Stomach smooth muscle (tissue), 2 donors: ENCODE results near the gene MYL12B.
"Not testable (repeated sequence)": the region's sequence is repeated elsewhere in the genome, so short reads cannot be mapped to it uniquely, and the experiment has no call there.

Experiments used
- H3K27ac ChIP-seq: one replicate; pipeline ENCODE4 v1.7.0; 2013; ENCODE audit warnings: mild to moderate bottlenecking, low read length, inconsistent platforms
- H3K27me3 ChIP-seq, 2 donors: one replicate each; pipeline ENCODE4 v1.7.0; 2013; ENCODE audit warnings: low read length in 2 of 2; ENCODE audit not compliant: insufficient read depth in 2 of 2, control insufficient read depth in 1 of 2
- H3K36me3 ChIP-seq, 2 donors: one replicate each; pipeline ENCODE4 v1.7.0; 2013; ENCODE audit warnings: low read length in 2 of 2; ENCODE audit not compliant: control insufficient read depth in 2 of 2, insufficient read depth in 2 of 2
- H3K4me1 ChIP-seq: one replicate; pipeline ENCODE4 v1.7.0; 2013; ENCODE audit warnings: low read length; ENCODE audit not compliant: control insufficient read depth, insufficient read depth
- H3K4me3 ChIP-seq, 2 donors: one replicate each; pipeline ENCODE4 v1.7.0; 2013; ENCODE audit warnings: low read length in 2 of 2
- H3K9ac ChIP-seq, 2 donors: one replicate each; pipeline ENCODE4 v1.7.0; 2013; ENCODE audit warnings: low read length in 2 of 2, mild to moderate bottlenecking in 1 of 2
- H3K9me3 ChIP-seq, 2 donors: one replicate each; pipeline ENCODE4 v1.7.0; 2013; ENCODE audit warnings: low read length in 2 of 2; ENCODE audit not compliant: control insufficient read depth in 2 of 2
- donor health status: healthy.
- donor health status: Pancreatic carcinoma.

The MYL12B gene

GRCh38 chr18:3263132-3263700 lies 1.3 kb downstream of the MYL12B start:
- Histone ChIP-seq H3K27me3 (no peaks in the 10 kb centered on the region), H3K36me3 (peaks cover 0 to 5% of the 10 kb centered on the region in 2 donors), H3K4me3 (peak overlapping the region; percentile 90 to 95), H3K9me3 (no peaks in the 10 kb centered on the region), H3K9ac (peak overlapping the region; percentile 93 to 96), H3K4me1 (peaks cover 17% of the 10 kb centered on the region), H3K27ac (no peak overlapping the region)

- no peaks in the 10 kb centered on the region for H3K27me3 ChIP-seq
- no peaks in the 10 kb centered on the region for H3K36me3 ChIP-seq
- H3K9ac ChIP-seq, result no peak overlapping the region
- peaks cover 17% of the 10 kb centered on the region for H3K4me1 ChIP-seq
- H3K9me3 ChIP-seq, result no peaks in the 10 kb centered on the region
- H3K4me3 ChIP-seq, result peak overlapping the region in 1 of 2 donors; percentile 90
- no peak overlapping the region for H3K27ac ChIP-seq
Measured at GRCh38 chr18:3264362-3264761, 2.4 kb downstream of the MYL12B start.

DNA sequence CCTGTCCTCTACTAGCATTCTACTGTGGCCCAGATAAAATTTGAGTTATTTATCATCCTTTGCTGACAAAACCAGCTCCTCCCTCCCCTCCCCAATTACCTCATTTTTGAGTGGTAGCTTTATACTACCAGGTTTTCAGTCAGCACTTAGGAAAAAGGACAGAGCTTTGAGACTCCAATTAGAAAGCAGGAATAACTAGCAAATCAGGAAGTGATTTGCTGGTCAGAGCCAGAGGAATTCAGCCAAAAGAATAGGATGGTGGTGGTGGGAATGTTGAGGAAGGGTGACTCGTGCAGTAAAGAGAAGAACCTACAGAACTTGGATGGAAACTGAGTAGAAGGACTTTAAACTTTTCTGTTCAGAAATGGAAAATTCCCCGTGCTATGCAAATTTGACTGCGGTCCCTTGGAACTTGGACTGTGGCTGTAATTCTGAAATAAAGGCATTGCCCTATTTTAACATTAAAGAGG lies 3.7 kb downstream of the MYL12B start:
- Histone ChIP-seq H3K27ac (no peak overlapping the region), H3K9me3 (no peaks in the 10 kb centered on the region), H3K36me3 (no peaks in the 10 kb centered on the region), H3K9ac (no peak overlapping the region), H3K27me3 (no peaks in the 10 kb centered on the region), H3K4me1 (peaks cover 17% of the 10 kb centered on the region), H3K4me3 (no peak overlapping the region)

GRCh38 chr18:3266062-3266608 lies 4.2 kb downstream of the MYL12B start:
- H3K4me1 ChIP-seq, result peaks cover 17% of the 10 kb centered on the region
- H3K9ac ChIP-seq, result no peak overlapping the region
- peak overlapping the region in 1 of 2 donors; percentile 23 for H3K4me3 ChIP-seq
- H3K9me3 ChIP-seq, result no peaks in the 10 kb centered on the region
- H3K36me3 ChIP-seq, result no peaks in the 10 kb centered on the region
- H3K27me3 ChIP-seq, result no peaks in the 10 kb centered on the region
- H3K27ac ChIP-seq, result no peak overlapping the region

- no peak overlapping the region for H3K9ac ChIP-seq
- no peak overlapping the region for H3K27ac ChIP-seq
- H3K9me3 ChIP-seq, result no peaks in the 10 kb centered on the region
- H3K4me3 ChIP-seq, result no peak overlapping the region
- H3K27me3 ChIP-seq, result no peaks in the 10 kb centered on the region
- H3K36me3 ChIP-seq, result peaks cover 0 to 6% of the 10 kb centered on the region in 2 donors
- peaks cover 17% of the 10 kb centered on the region for H3K4me1 ChIP-seq
Measured at GRCh38 chr18:3268306-3268705, 6.4 kb downstream of the MYL12B start.

DNA sequence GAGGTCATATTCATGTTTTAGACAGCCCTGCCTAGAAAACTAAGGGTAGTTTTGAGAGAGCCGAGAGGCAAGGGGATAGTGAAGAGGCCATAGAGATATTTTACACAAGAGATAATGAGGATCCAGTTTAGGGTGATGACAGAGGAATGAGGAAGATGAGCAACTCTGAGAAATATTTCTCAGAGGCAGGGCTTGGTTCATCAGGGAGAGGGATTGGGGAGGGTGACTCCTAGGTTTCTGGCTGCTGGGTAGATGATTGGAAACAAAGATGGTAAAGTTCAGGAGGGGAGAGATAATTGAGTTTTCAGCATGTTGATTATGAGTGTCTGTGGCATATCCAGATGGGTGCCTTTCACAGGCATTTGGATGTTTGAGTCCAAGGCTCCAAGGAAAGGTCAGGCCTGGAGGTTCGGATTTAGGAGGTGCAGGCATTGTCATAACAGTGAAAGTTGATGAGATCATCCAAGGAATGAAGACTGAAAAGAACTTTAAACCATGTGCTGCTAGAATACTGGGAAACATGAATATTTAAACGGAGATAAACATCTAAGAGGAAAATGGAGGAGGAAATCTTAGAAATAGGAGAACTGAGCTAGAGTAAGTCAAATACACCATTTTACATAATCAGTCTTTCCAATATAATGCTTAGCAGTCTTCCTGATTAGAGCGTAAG lies 7.4 kb downstream of the MYL12B start:
- H3K4me3 ChIP-seq, result no peak overlapping the region
- no peaks in the 10 kb centered on the region for H3K9me3 ChIP-seq
- no peaks in the 10 kb centered on the region for H3K27me3 ChIP-seq
- H3K36me3 ChIP-seq, result peaks cover 2 to 10% of the 10 kb centered on the region in 2 donors
- H3K27ac ChIP-seq, result no peak overlapping the region
- H3K9ac ChIP-seq, result no peak overlapping the region
- H3K4me1 ChIP-seq, result peaks cover 10% of the 10 kb centered on the region

DNA sequence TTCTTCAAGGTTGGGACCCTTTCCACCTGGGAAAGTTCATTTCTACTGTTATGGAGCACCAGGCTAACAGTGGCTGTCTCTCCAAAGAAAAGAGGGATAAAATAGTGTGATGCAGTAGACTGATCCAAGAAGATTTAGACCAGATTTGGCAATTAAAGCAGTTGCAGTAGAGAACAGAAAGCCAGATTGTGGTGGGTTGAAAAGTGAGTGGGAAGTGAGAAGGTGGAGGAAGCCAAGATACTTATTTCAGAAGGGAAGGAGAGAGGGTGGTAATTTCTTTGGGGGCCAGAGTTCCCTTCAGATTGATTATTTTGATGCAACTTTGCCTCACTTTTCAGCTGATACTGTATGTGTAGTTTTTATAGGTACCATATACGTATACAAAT lies 8.0 kb downstream of the MYL12B start:
- no peaks in the 10 kb centered on the region for H3K9me3 ChIP-seq
- H3K27ac ChIP-seq, result no peak overlapping the region
- H3K36me3 ChIP-seq, result peaks cover 7 to 10% of the 10 kb centered on the region in 2 donors
- no peak overlapping the region for H3K9ac ChIP-seq
- H3K27me3 ChIP-seq, result no peaks in the 10 kb centered on the region
- peaks cover 10% of the 10 kb centered on the region for H3K4me1 ChIP-seq
- H3K4me3 ChIP-seq, result no peak overlapping the region

DNA sequence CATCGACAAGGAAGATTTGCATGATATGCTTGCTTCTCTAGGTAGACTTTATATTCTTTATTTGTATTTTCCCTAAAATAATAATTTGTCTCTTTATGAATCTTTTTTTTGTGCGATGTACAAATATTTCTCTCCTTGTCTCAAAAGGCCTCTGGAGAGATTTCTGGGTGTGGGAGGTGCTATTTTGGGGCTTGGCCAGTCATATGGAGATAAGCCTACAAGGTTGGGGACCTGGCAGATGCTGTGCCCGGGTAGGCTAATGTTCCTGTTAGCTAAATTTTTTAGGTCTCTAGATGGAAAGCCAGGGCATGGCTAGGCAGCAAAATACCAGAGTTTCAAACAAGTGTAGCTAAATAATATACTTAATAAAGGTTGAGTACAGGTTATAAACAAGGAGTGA lies 11.1 kb downstream of the MYL12B start:
- Histone ChIP-seq H3K27me3 (no peaks in the 10 kb centered on the region), H3K4me1 (no peaks in the 10 kb centered on the region), H3K9ac (no peak overlapping the region), H3K4me3 (no peak overlapping the region), H3K27ac (no peak overlapping the region), H3K9me3 (no peaks in the 10 kb centered on the region), H3K36me3 (peaks cover 18 to 22% of the 10 kb centered on the region in 2 donors)

GRCh38 chr18:3277643-3278213 lies 15.8 kb downstream of the MYL12B start:
- H3K36me3 ChIP-seq, result peaks cover 18 to 25% of the 10 kb centered on the region in 2 donors
- not testable (repeated sequence) for H3K27me3 ChIP-seq, H3K9me3 ChIP-seq, H3K27ac ChIP-seq, H3K9ac ChIP-seq, H3K4me1 ChIP-seq, H3K4me3 ChIP-seq

DNA sequence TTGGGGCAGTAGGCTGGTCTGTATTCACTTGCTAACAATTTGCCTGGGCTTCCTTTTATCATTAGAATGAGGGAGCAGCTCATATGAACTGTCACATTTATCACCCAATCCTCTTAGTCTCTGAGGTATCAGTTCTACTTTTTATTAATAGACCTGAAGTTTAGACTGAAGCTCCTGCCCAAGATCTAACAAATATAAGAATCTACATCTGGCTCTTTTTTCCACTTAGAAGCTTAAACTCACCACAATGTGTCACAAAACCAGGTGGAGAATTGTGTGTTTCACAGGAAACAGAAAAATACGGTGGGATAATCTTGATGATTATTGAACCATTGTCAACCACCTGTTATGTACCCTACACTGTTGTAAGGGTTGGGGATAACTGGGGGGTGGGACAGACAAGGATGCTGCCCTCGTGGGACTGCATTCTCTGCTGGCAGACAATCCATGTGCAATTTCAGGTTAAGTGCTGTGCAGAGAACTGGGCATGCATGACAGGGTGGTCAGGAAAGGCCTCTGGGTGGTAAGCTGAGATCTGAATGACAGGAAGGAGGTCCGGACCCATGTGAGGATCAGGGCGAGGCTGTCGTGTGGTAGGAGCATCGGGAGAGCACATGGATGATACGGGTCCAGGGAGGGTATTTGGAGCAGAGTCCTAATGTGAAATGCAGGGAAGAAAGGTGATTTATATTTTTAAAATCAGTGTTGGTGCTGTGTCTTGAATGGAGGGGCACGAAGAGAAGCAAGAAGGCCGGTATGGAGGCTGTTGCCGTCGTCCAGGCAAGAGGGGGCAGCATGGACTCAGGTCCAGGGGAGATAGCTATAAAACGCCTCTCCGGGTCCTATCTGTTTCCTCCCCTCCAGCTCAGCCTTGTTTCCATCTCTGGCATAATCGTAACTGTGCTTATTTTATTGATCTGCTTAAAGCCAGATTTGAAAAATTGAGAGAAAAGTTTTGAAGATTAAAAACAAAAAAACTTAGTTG lies 17.6 kb downstream of the MYL12B start:
- peaks cover 8 to 22% of the 10 kb centered on the region in 2 donors for H3K36me3 ChIP-seq
- H3K27me3 ChIP-seq, result no peaks in the 10 kb centered on the region
- H3K27ac ChIP-seq, result no peak overlapping the region
- no peak overlapping the region for H3K9ac ChIP-seq
- H3K4me1 ChIP-seq, result no peaks in the 10 kb centered on the region
- H3K4me3 ChIP-seq, result no peak overlapping the region
- H3K9me3 ChIP-seq, result no peaks in the 10 kb centered on the region
